ENCODE results near the gene FOXN3. TPM values are rescaled to one million over a fixed set of nuclear protein-coding genes. Genes with fewer than 3 reads are reported as not detected.
A peak's percentile ranks its signal among the peaks of the same experiment; 100 is the strongest.
"Not testable (repeated sequence)": the region's sequence is repeated elsewhere in the genome, so short reads cannot be mapped to it uniquely, and the experiment has no call there.

The FOXN3 gene
- total RNA-seq, 2 experiments from 2014 or later, result 124 to 127 TPM

- Histone ChIP-seq H3K4me3 (ENCODE audit: low read length) (no peak overlapping the region), H3K4me1 (ENCODE audit: insufficient read depth, low read length) (peaks cover 6% of the 10 kb centered on the region), H3K27me3 (ENCODE audit: control insufficient read depth in 1 of 2, insufficient read depth in 2 of 2, low read length in 2 of 2) (no peaks in the 10 kb centered on the region), H3K9me3 (ENCODE audit: control insufficient read depth in 1 of 2, insufficient read depth in 1 of 2, low read length in 2 of 2) (peaks cover 0 to 4% of the 10 kb centered on the region in 2 experiments), H3K36me3 (ENCODE audit: insufficient read depth, low read length) (peaks cover 11% of the 10 kb centered on the region), H3K27ac (ENCODE audit: low read depth in 1 of 2, low read length in 2 of 2) (no peak overlapping the region)
- intact Hi-C loops (cut with DNase I, micrococcal nuclease), result no loop called here
- peak overlapping the region; percentile 40 for H3K27ac Mint-ChIP-seq
- ChIA-PET CTCF (no interaction called here), POLR2A (no interaction called here)
- H3K9me3 Mint-ChIP-seq, result no peaks in the 10 kb centered on the region
- DNase-seq (no peak), ATAC-seq (ENCODE audit: poor library complexity) (no peak)
- H3K4me1 Mint-ChIP-seq (ENCODE audit: low read depth), result peaks cover 69% of the 10 kb centered on the region
- H3K27me3 Mint-ChIP-seq, result no peaks in the 10 kb centered on the region
- H3K4me3 Mint-ChIP-seq, result no peak overlapping the region
- H3K36me3 Mint-ChIP-seq (ENCODE audit: low read depth), result peaks cover 87% of the 10 kb centered on the region
- no peak for TF ChIP-seq CTCF (IDR thresholded peaks at IDR 0.05)
Measured at GRCh38 chr14:89254166-89254909, 162.7 kb downstream of the FOXN3 start.

GRCh38 chr14:89252887-89253532 is 164.0 kb downstream of the FOXN3 start:
- Mint-ChIP-seq H3K4me1 (ENCODE audit: low read depth) (peaks cover 67% of the 10 kb centered on the region), H3K36me3 (ENCODE audit: low read depth) (peaks cover 81% of the 10 kb centered on the region), H3K27ac (no peak overlapping the region), H3K9me3 (no peaks in the 10 kb centered on the region), H3K4me3 (no peak overlapping the region), H3K27me3 (no peaks in the 10 kb centered on the region)
- ATAC-seq (ENCODE audit: poor library complexity) (no peak), DNase-seq (no peak)
- peaks cover 0 to 4% of the 10 kb centered on the region in 2 experiments for H3K9me3 ChIP-seq (ENCODE audit: control insufficient read depth in 1 of 2, insufficient read depth in 1 of 2, low read length in 2 of 2)
- ChIA-PET CTCF (no interaction called here), POLR2A (no interaction called here)
- no peaks in the 10 kb centered on the region for H3K27me3 ChIP-seq (ENCODE audit: control insufficient read depth in 1 of 2, insufficient read depth in 2 of 2, low read length in 2 of 2)
- H3K27ac ChIP-seq (ENCODE audit: low read depth in 1 of 2, low read length in 2 of 2), result no peak overlapping the region
- intact Hi-C loops (cut with DNase I, micrococcal nuclease), result no loop called here
- peaks cover 6% of the 10 kb centered on the region for H3K4me1 ChIP-seq (ENCODE audit: insufficient read depth, low read length)
- peaks cover 13% of the 10 kb centered on the region for H3K36me3 ChIP-seq (ENCODE audit: insufficient read depth, low read length)
- H3K4me3 ChIP-seq (ENCODE audit: low read length), result no peak overlapping the region
- no peak for TF ChIP-seq CTCF (IDR thresholded peaks at IDR 0.05)

GRCh38 chr14:89251061-89251460 is 166.0 kb downstream of the FOXN3 start:
- CTCF ChIA-PET, result no interaction called here
- H3K36me3 Mint-ChIP-seq (ENCODE audit: low read depth), result peaks cover 66% of the 10 kb centered on the region
- POLR2A ChIA-PET, result no interaction called here
- peaks cover 9% of the 10 kb centered on the region for H3K36me3 ChIP-seq (ENCODE audit: insufficient read depth, low read length)
- DNase-seq (no peak), ATAC-seq (ENCODE audit: poor library complexity) (no peak)
- H3K4me1 ChIP-seq (ENCODE audit: insufficient read depth, low read length), result peaks cover 9% of the 10 kb centered on the region
- peaks cover 64% of the 10 kb centered on the region for H3K4me1 Mint-ChIP-seq (ENCODE audit: low read depth)
- H3K27ac ChIP-seq (ENCODE audit: low read depth in 1 of 2, low read length in 2 of 2), result no peak overlapping the region
- H3K27ac Mint-ChIP-seq, result peak overlapping the region; percentile 7
- H3K4me3 Mint-ChIP-seq, result no peak overlapping the region
- H3K4me3 ChIP-seq (ENCODE audit: low read length), result no peak overlapping the region
- H3K27me3 ChIP-seq (ENCODE audit: control insufficient read depth in 1 of 2, insufficient read depth in 2 of 2, low read length in 2 of 2), result no peaks in the 10 kb centered on the region
- peaks cover 0 to 4% of the 10 kb centered on the region in 2 experiments for H3K9me3 ChIP-seq (ENCODE audit: control insufficient read depth in 1 of 2, insufficient read depth in 1 of 2, low read length in 2 of 2)
- no peak for TF ChIP-seq CTCF (IDR thresholded peaks at IDR 0.05)
- no peaks in the 10 kb centered on the region for H3K27me3 Mint-ChIP-seq
- H3K9me3 Mint-ChIP-seq, result no peaks in the 10 kb centered on the region
- intact Hi-C loops (cut with DNase I, micrococcal nuclease), result no loop called here

GRCh38 chr14:89250655-89250975 is 166.4 kb downstream of the FOXN3 start:
- ATAC-seq (ENCODE audit: poor library complexity); H3K27ac ChIP-seq (ENCODE audit: low read depth in 1 of 2, low read length in 2 of 2); H3K27me3 Mint-ChIP-seq; H3K9me3 Mint-ChIP-seq; H3K36me3 ChIP-seq (ENCODE audit: insufficient read depth, low read length); H3K27me3 ChIP-seq (ENCODE audit: control insufficient read depth in 1 of 2, insufficient read depth in 2 of 2, low read length in 2 of 2); intact Hi-C loops (cut with DNase I, micrococcal nuclease); POLR2A ChIA-PET; H3K4me3 Mint-ChIP-seq; H3K4me1 ChIP-seq (ENCODE audit: insufficient read depth, low read length); H3K9me3 ChIP-seq (ENCODE audit: control insufficient read depth in 1 of 2, insufficient read depth in 1 of 2, low read length in 2 of 2); CTCF ChIA-PET; H3K4me3 ChIP-seq (ENCODE audit: low read length); DNase-seq: not testable (repeated sequence)
- peaks cover 62% of the 10 kb centered on the region for H3K36me3 Mint-ChIP-seq (ENCODE audit: low read depth)
- peak overlapping the region; percentile 7 for H3K27ac Mint-ChIP-seq
- H3K4me1 Mint-ChIP-seq (ENCODE audit: low read depth), result peaks cover 60% of the 10 kb centered on the region
